HL-60/S4 treated with phorbol 12-myristate 13-acetate at 8.2 ng/mL for 4 days and 3 days (cell line): ENCODE data around the gene KIFC1.

ENCODE experiments used
- in situ Hi-C: fragments of 300-500 bp; cut with MboI; formaldehyde crosslinking; loops from 2 replicates; pipeline ENCODE4 v1.15.0; 2022; ENCODE audit warnings: low sequenced_read_pairs

KIFC1 gene

GRCh38 chr6:33439956-33440648 lies 48.5 kb downstream of the KIFC1 start:
- in situ Hi-C loops, result no loop called here

- in situ Hi-C loops, result no loop called here
These were observed 49.2 kb downstream of the KIFC1 start for GRCh38 chr6:33440649-33441309.

GRCh38 chr6:33441457-33441856 lies 49.8 kb downstream of the KIFC1 start:
- in situ Hi-C loops, result no loop called here

GRCh38 chr6:33442283-33442682 lies 50.7 kb downstream of the KIFC1 start:
- in situ Hi-C loops, result no loop called here

GRCh38 chr6:33443025-33443424 lies 51.4 kb downstream of the KIFC1 start:
- in situ Hi-C loops, result no loop called here

- in situ Hi-C loops, result no loop called here
These were observed 52.2 kb downstream of the KIFC1 start for GRCh38 chr6:33443619-33444504.

- in situ Hi-C loops, result no loop called here
These were observed 53.5 kb downstream of the KIFC1 start for GRCh38 chr6:33445119-33445603.

- in situ Hi-C loops, result no loop called here
These were observed 54.7 kb downstream of the KIFC1 start for GRCh38 chr6:33446356-33446755.

GRCh38 chr6:33450434-33450833 lies 58.8 kb downstream of the KIFC1 start:
- in situ Hi-C loops, result no loop called here

- in situ Hi-C loops, result no loop called here
These were observed 60.0 kb downstream of the KIFC1 start for GRCh38 chr6:33451606-33452005.

GRCh38 chr6:33452496-33452895 lies 60.9 kb downstream of the KIFC1 start:
- in situ Hi-C loops, result no loop called here

GRCh38 chr6:33453393-33454008 lies 61.9 kb downstream of the KIFC1 start:
- in situ Hi-C loops, result no loop called here

- in situ Hi-C loops, result no loop called here
These were observed 62.7 kb downstream of the KIFC1 start, which contains the start of gene ZBTB9 for GRCh38 chr6:33454009-33454946. Gene ZBTB9, plus strand, starts transcription at chr6:33454576. Its CDS starts 525 bp downstream, at chr6:33455101.

GRCh38 chr6:33455051-33455450 lies 63.4 kb downstream of the KIFC1 start:
- in situ Hi-C loops, result no loop called here

GRCh38 chr6:33456156-33456555 lies 64.5 kb downstream of the KIFC1 start:
- in situ Hi-C loops, result no loop called here

- in situ Hi-C loops, result no loop called here
These were observed 67.1 kb downstream of the KIFC1 start for GRCh38 chr6:33458676-33459075.

- in situ Hi-C loops, result no loop called here
These were observed 67.6 kb downstream of the KIFC1 start for GRCh38 chr6:33459226-33459625.
